Dendritic cell treated with granulocyte-macrophage colony-stimulating factor and Interleukin-4, amounts not matched to agents 40 ng/mL and 50 ng/mL, for 4 days (primary cell): ENCODE measurements around the gene CD83.

Experiments used
- H3K27ac Mint-ChIP-seq: one replicate; pipeline ENCODE4 v1.8.0; 2022; ENCODE audit warnings: mild to moderate bottlenecking, mixed read lengths
- H3K27me3 Mint-ChIP-seq: one replicate; pipeline ENCODE4 v1.8.0; 2022; ENCODE audit warnings: mild to moderate bottlenecking, mixed read lengths
- H3K36me3 Mint-ChIP-seq: one replicate; pipeline ENCODE4 v1.8.0; 2022; ENCODE audit warnings: low read depth, mixed read lengths
- H3K4me1 Mint-ChIP-seq: one replicate; pipeline ENCODE4 v1.8.0; 2022; ENCODE audit warnings: low read depth, mixed read lengths
- H3K4me3 Mint-ChIP-seq: one replicate; pipeline ENCODE4 v1.8.0; 2022; ENCODE audit warnings: mild to moderate bottlenecking, moderate library complexity, mixed read lengths
- H3K9me3 Mint-ChIP-seq: one replicate; pipeline ENCODE4 v1.8.0; 2022; ENCODE audit warnings: mixed read lengths
- intact Hi-C: fragments of 100-400 bp; cut with micrococcal nuclease; formaldehyde crosslinking; loops from one replicate; pipeline ENCODE4 v1.15.0; 2022

CD83 gene

DNA sequence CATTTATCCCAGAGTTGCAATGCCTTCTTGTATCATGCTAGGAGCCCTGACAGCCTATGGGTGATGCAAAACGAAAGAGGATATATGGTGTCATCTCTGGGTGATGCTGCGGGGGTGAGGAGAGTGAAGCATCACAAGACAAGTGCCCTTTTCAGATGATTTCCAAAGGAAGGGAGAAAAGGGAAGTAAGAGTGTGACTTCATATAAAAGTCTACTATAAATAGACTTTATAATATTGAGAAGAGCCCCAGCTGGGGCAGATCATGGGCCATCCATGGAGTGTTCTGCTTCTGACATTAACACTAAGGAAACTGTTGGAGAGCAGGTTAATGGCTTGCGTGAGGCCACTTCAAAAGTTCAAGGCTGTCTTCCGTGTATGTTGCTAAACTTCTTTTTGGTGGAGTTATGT lies 4.4 kb downstream of the CD83 start:
- Mint-ChIP-seq H3K4me1 (peaks cover 73% of the 10 kb centered on the region), H3K9me3 (no peaks in the 10 kb centered on the region), H3K27me3 (no peaks in the 10 kb centered on the region), H3K4me3 (peak overlapping the region; percentile 64), H3K36me3 (peaks cover 64% of the 10 kb centered on the region), H3K27ac (peak overlapping the region; percentile 96)
- intact Hi-C loops, result loop anchor here (1.0 kb wide), 1 partner anchor 27 kb away; no protein-coding TSS in a partner anchor

GRCh38 chr6:14123386-14124111 lies 6.0 kb downstream of the CD83 start:
- Mint-ChIP-seq H3K9me3 (no peaks in the 10 kb centered on the region), H3K27me3 (no peaks in the 10 kb centered on the region), H3K36me3 (peaks cover 60% of the 10 kb centered on the region), H3K4me1 (peaks cover 71% of the 10 kb centered on the region), H3K27ac (peak overlapping the region; percentile 96), H3K4me3 (peak overlapping the region; percentile 64)
- intact Hi-C loops, result no loop called here

GRCh38 chr6:14125346-14125745 lies 7.8 kb downstream of the CD83 start:
- H3K36me3 Mint-ChIP-seq, result peaks cover 70% of the 10 kb centered on the region
- no peaks in the 10 kb centered on the region for H3K9me3 Mint-ChIP-seq
- no peaks in the 10 kb centered on the region for H3K27me3 Mint-ChIP-seq
- H3K4me1 Mint-ChIP-seq, result peaks cover 80% of the 10 kb centered on the region
- intact Hi-C loops, result no loop called here
- H3K4me3 Mint-ChIP-seq, result no peak overlapping the region
- peak overlapping the region; percentile 96 for H3K27ac Mint-ChIP-seq

DNA sequence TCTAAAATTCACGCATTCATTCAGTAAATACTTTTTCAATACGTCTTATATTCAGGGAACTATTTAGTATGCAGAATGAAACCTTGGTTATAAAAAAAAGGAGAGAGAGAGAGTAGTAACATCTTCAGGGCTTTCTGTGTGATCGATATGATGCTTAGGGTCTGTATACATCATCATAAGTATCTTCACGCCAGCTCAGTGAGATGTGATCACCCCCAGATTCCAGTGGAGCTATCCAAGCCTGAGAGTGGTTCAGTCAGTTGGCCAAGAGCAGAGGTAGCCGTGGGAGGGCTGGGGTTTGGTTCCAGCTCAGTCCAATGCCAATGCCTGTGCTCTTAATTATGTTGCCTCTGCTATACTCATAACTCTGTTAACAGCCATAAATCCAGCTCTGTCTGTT lies 8.6 kb downstream of the CD83 start:
- Mint-ChIP-seq H3K27ac (no peak overlapping the region), H3K9me3 (no peaks in the 10 kb centered on the region), H3K4me1 (peaks cover 72% of the 10 kb centered on the region), H3K36me3 (peaks cover 70% of the 10 kb centered on the region), H3K4me3 (no peak overlapping the region), H3K27me3 (no peaks in the 10 kb centered on the region)
- intact Hi-C loops, result no loop called here

- Mint-ChIP-seq H3K4me3 (no peak overlapping the region), H3K27me3 (no peaks in the 10 kb centered on the region), H3K4me1 (peaks cover 58% of the 10 kb centered on the region), H3K27ac (no peak overlapping the region), H3K36me3 (peaks cover 70% of the 10 kb centered on the region), H3K9me3 (no peaks in the 10 kb centered on the region)
- intact Hi-C loops, result no loop called here
Measured at GRCh38 chr6:14127611-14128010, 10.0 kb downstream of the CD83 start.

- peaks cover 54% of the 10 kb centered on the region for H3K4me1 Mint-ChIP-seq
- H3K4me3 Mint-ChIP-seq, result no peak overlapping the region
- no peaks in the 10 kb centered on the region for H3K9me3 Mint-ChIP-seq
- H3K36me3 Mint-ChIP-seq, result peaks cover 72% of the 10 kb centered on the region
- H3K27me3 Mint-ChIP-seq, result no peaks in the 10 kb centered on the region
- intact Hi-C loops, result no loop called here
- no peak overlapping the region for H3K27ac Mint-ChIP-seq
Measured at GRCh38 chr6:14128012-14128411, 10.4 kb downstream of the CD83 start.

DNA sequence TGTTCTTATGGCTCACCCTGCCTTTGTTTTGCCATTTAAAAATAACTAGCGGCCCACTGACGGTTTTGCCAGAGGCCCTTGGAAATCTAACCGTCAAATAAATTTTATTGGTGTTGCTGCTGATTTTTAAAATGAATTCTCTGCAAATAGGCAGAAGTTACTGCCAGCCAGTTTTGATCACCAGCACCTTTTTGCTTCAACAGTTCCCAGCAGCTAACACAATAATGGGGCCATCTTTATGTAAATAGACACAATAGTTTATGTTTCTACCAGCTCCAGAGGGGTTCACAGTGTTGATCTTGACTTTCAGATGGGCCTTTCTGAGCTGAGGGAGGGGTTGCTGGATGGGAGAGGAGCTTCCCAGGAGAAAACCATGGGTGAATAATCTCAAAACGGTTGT lies 11.2 kb downstream of the CD83 start:
- H3K36me3 Mint-ChIP-seq, result peaks cover 74% of the 10 kb centered on the region

GRCh38 chr6:14129575-14129974 lies 12.0 kb downstream of the CD83 start:
- peak overlapping the region; percentile 44 for H3K27ac Mint-ChIP-seq
- H3K4me1 Mint-ChIP-seq, result peaks cover 47% of the 10 kb centered on the region
- intact Hi-C loops, result no loop called here
- no peaks in the 10 kb centered on the region for H3K9me3 Mint-ChIP-seq
- H3K4me3 Mint-ChIP-seq, result no peak overlapping the region
- no peaks in the 10 kb centered on the region for H3K27me3 Mint-ChIP-seq
- peaks cover 81% of the 10 kb centered on the region for H3K36me3 Mint-ChIP-seq

More for the DNA sequence above, 11.2 kb downstream of the CD83 start:
- intact Hi-C loops, result no loop called here
- H3K9me3 Mint-ChIP-seq, result no peaks in the 10 kb centered on the region
- no peaks in the 10 kb centered on the region for H3K27me3 Mint-ChIP-seq
- no peak overlapping the region for H3K27ac Mint-ChIP-seq
- no peak overlapping the region for H3K4me3 Mint-ChIP-seq
- peaks cover 47% of the 10 kb centered on the region for H3K4me1 Mint-ChIP-seq

DNA sequence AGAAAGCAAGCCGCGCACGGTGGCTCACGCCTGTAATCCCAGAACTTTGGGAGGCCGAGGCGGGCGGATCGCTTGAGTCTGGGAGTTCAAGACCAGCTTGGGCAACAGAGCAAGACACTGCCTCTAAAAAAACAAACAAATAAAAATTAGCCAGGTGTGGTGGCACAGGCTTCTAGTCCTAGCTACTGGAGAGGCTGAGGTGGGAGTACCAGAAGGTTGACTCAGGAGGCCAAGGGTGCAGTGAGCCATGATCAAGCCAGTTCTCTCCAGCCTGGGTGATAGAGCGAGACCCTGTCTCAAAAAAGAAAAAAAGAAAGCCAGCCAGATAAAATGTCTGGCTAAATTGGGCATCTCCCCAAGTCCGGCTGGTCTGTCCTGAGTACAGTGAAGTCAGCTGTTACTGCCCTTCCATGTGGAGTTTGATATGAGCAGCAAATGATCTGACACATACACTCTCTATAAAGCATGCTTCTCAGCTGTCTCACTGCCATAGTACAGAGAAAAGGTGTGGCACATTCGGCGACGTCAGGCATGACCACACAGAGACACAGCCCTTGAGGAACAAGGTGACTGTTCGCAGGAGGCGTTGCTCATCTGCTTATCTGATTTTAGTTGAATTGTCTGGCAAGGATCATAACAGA lies 13.0 kb downstream of the CD83 start:
- peak overlapping the region; percentile 44 for H3K27ac Mint-ChIP-seq
- H3K9me3 Mint-ChIP-seq, result no peaks in the 10 kb centered on the region
- intact Hi-C loops, result no loop called here
- no peak overlapping the region for H3K4me3 Mint-ChIP-seq
- H3K27me3 Mint-ChIP-seq, result no peaks in the 10 kb centered on the region
- peaks cover 81% of the 10 kb centered on the region for H3K36me3 Mint-ChIP-seq
- H3K4me1 Mint-ChIP-seq, result peaks cover 39% of the 10 kb centered on the region

DNA sequence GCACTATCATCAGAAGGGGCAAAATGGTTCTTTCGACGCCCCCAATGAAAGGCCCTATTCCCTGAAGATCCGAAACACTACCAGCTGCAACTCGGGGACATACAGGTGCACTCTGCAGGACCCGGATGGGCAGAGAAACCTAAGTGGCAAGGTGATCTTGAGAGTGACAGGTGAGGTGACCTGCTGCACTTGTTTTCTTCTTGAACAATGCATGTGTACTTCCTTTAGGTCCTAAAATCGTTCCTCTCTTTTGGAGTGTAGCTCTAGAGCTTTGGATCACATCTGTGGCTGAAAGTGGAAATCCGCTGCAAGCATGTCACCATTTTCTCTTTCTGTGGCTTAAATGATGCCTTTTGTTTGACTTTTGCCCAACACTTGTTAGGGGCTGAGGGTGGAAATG lies 14.0 kb downstream of the CD83 start:
- no peaks in the 10 kb centered on the region for H3K27me3 Mint-ChIP-seq
- no peaks in the 10 kb centered on the region for H3K9me3 Mint-ChIP-seq
- intact Hi-C loops, result no loop called here
- peaks cover 81% of the 10 kb centered on the region for H3K36me3 Mint-ChIP-seq
- no peak overlapping the region for H3K4me3 Mint-ChIP-seq
- H3K4me1 Mint-ChIP-seq, result peaks cover 37% of the 10 kb centered on the region
- H3K27ac Mint-ChIP-seq, result no peak overlapping the region

- H3K4me1 Mint-ChIP-seq, result peaks cover 37% of the 10 kb centered on the region
- H3K27ac Mint-ChIP-seq, result no peak overlapping the region
- no peaks in the 10 kb centered on the region for H3K9me3 Mint-ChIP-seq
- intact Hi-C loops, result no loop called here
- H3K27me3 Mint-ChIP-seq, result no peaks in the 10 kb centered on the region
- peaks cover 81% of the 10 kb centered on the region for H3K36me3 Mint-ChIP-seq
- no peak overlapping the region for H3K4me3 Mint-ChIP-seq
Measured at GRCh38 chr6:14132244-14132920, 14.8 kb downstream of the CD83 start.

GRCh38 chr6:14132921-14133275 lies 15.3 kb downstream of the CD83 start:
- no peaks in the 10 kb centered on the region for H3K9me3 Mint-ChIP-seq
- peaks cover 81% of the 10 kb centered on the region for H3K36me3 Mint-ChIP-seq
- no peaks in the 10 kb centered on the region for H3K27me3 Mint-ChIP-seq
- intact Hi-C loops, result no loop called here
- H3K4me1 Mint-ChIP-seq, result peaks cover 37% of the 10 kb centered on the region
- H3K4me3 Mint-ChIP-seq, result no peak overlapping the region
- H3K27ac Mint-ChIP-seq, result no peak overlapping the region

DNA sequence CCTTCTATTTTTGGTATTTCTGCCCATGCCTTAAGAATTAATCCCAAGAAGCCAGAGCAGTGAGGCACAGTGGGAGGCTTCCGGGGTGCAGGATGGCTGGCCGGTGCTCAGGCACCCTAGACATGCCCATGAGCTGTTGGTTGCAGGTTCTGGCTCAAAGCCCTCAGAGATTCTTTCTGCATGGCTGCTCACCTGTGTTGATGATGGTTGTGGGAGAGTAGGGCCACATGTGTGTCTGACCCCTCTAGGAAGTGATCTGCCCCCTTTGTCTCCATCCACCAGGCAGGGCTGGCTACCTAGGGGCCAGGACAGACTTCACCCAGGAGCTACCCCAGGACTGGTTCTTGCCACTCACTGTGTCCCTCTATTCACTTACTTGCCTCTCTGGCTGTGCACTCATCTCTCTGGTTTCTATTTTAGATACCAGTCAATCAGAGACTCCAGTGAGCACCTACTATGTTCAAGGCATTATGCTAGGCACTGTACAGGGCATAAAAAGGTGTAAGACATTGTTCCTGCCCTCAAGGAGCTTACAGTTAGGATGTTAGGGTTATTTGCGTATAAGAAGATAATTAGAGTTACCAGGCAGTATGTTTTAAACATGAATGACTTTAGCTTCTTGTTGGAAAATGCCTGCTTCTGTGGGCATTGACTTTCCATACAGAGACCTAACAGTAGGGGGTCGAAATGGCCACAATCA lies 16.8 kb downstream of the CD83 start:
- Mint-ChIP-seq H3K27me3 (no peaks in the 10 kb centered on the region), H3K4me3 (no peak overlapping the region), H3K36me3 (peaks cover 68% of the 10 kb centered on the region), H3K9me3 (no peaks in the 10 kb centered on the region), H3K4me1 (peaks cover 22% of the 10 kb centered on the region), H3K27ac (no peak overlapping the region)
- intact Hi-C loops, result no loop called here
